Mammary epithelial cell (primary cell): ENCODE results near the gene DNAH14.

ENCODE experiments used
- EZH2 ChIP-seq: IDR thresholded peaks from 2 replicates; pipeline ENCODE4 v1.6.1; 2012; ENCODE audit warnings: low read length, inconsistent platforms, borderline replicate concordance
- TF ChIP-seq, protein P1 (sequence below), 2 donors: IDR thresholded peaks in 1 of 2; conservative IDR thresholded peaks in 1 of 2; 2 replicates each; pipeline ENCODE4 v1.5.1; 2011 to 2012; ENCODE audit warnings: inconsistent platforms in 2 of 2, low read length in 2 of 2, mild to moderate bottlenecking in 2 of 2, control low read depth in 1 of 2, low read depth in 1 of 2; ENCODE audit not compliant: insufficient read depth in 1 of 2; ENCODE audit errors: extremely low read depth in 1 of 2

DNA sequence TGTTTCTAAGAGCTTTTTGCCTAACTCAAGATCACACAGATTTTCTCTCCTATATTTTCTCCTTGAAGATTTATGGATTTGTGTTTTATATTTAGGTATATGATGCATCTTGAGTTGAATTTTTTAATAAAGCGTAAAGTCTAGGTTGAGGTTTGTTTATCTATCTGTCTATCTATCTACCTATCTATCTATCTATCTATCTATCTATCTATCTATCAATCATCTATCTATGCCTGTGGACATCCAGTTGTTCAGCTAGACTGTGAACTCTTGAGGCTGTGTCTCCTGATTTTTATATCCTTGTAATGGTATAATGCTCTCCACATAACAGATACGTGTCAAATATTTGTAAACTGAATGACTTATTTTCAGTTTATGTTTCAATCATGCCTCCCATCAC is 120.1 kb downstream of the DNAH14 start:
- TF ChIP-seq, protein P1, sequence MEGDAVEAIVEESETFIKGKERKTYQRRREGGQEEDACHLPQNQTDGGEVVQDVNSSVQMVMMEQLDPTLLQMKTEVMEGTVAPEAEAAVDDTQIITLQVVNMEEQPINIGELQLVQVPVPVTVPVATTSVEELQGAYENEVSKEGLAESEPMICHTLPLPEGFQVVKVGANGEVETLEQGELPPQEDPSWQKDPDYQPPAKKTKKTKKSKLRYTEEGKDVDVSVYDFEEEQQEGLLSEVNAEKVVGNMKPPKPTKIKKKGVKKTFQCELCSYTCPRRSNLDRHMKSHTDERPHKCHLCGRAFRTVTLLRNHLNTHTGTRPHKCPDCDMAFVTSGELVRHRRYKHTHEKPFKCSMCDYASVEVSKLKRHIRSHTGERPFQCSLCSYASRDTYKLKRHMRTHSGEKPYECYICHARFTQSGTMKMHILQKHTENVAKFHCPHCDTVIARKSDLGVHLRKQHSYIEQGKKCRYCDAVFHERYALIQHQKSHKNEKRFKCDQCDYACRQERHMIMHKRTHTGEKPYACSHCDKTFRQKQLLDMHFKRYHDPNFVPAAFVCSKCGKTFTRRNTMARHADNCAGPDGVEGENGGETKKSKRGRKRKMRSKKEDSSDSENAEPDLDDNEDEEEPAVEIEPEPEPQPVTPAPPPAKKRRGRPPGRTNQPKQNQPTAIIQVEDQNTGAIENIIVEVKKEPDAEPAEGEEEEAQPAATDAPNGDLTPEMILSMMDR (conservative IDR thresholded peaks at IDR 0.05 in 1 of 2, IDR thresholded peaks at IDR 0.05 in 1 of 2; ENCODE audit: extremely low read depth in 1 of 2, insufficient read depth in 1 of 2, low read depth in 1 of 2, low read length in 2 of 2), result no peak
- no peak for TF ChIP-seq EZH2
